ENCODE results near the gene APOF. TPM values are rescaled to one million over a fixed set of nuclear protein-coding genes. Genes with fewer than 3 reads are reported as not detected.

The APOF gene
- total and polyA plus RNA-seq, 9 of the 15 experiments (the other 6 are each of a cell fraction or from before 2014, with no cell fraction given) = 0.09 to 0.15 (median 0.12) TPM; not detected in 5

DNA sequence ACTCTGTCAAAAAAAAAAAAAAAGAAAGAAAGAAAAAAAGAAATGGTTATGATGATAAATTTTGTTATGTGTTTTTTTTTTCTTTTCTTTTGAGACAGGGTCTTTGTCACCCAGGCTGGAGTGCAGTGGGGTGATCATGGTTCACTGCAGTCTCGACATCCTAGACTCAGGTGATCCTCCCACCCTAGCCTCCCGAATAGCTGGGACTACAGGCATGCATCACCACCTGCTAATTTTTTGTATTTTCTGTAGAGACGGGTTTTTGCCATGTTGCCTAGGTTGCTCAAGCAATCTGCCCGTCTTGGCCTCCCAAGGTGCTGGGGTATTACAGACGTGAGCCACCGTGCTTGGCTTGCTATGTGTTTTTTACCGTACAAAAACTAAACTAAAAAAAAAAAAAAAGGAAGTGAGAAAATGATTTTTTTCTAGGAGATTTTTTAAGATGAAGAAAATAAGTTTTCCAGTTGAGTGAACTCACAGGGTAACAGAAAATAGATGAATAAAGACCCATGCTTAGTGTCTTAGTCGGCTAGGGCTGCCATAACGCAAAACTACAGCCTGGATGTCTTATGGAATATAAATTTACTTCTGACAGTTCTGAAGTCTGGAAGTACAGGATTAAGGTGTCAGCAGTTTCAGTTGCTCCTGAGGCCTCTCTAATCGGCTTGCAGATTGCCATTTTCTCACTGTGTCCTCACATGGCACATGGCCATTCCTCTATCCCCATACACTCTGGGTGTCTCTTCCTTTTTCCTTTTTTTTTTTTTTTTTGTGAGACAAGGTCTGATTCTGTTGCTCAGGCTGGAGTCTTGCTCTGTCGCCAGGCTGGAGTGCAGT is 13.2 kb upstream of the APOF start (continued):
- TF ChIP-seq ZC3H11A (IDR thresholded peaks at IDR 0.05; ENCODE audit: low read depth, low read length) (no peak), PHF8 (IDR thresholded peaks at IDR 0.05; ENCODE audit: borderline replicate concordance, low read length) (no peak), CREB1 (IDR thresholded peaks at IDR 0.05) (no peak), CREB1 (CRISPR knock-in tag; IDR thresholded peaks at IDR 0.05) (no peak), NR2F6 (CRISPR knock-in tag; IDR thresholded peaks at IDR 0.05) (no peak), NRF1 (conservative IDR thresholded peaks at IDR 0.05 in 1 of 2, IDR thresholded peaks at IDR 0.05 in 1 of 2) (no peak), HLTF (IDR thresholded peaks at IDR 0.05) (no peak), ZNF133 (CRISPR knock-in tag; IDR thresholded peaks at IDR 0.05) (no peak), ZNF197 (CRISPR knock-in tag; IDR thresholded peaks at IDR 0.05; ENCODE audit: low read depth) (no peak), ZNF146 (CRISPR knock-in tag; IDR thresholded peaks at IDR 0.05; ENCODE audit: unreplicated experiment) (no peak), COPS2 (conservative IDR thresholded peaks at IDR 0.05) (no peak), NFE2 (IDR thresholded peaks at IDR 0.05; ENCODE audit: low read depth) (no peak), LARP7 (IDR thresholded peaks at IDR 0.05) (no peak), TCF7 (IDR thresholded peaks at IDR 0.05; ENCODE audit: borderline replicate concordance) (no peak)
- TF ChIP-seq, protein P1, sequence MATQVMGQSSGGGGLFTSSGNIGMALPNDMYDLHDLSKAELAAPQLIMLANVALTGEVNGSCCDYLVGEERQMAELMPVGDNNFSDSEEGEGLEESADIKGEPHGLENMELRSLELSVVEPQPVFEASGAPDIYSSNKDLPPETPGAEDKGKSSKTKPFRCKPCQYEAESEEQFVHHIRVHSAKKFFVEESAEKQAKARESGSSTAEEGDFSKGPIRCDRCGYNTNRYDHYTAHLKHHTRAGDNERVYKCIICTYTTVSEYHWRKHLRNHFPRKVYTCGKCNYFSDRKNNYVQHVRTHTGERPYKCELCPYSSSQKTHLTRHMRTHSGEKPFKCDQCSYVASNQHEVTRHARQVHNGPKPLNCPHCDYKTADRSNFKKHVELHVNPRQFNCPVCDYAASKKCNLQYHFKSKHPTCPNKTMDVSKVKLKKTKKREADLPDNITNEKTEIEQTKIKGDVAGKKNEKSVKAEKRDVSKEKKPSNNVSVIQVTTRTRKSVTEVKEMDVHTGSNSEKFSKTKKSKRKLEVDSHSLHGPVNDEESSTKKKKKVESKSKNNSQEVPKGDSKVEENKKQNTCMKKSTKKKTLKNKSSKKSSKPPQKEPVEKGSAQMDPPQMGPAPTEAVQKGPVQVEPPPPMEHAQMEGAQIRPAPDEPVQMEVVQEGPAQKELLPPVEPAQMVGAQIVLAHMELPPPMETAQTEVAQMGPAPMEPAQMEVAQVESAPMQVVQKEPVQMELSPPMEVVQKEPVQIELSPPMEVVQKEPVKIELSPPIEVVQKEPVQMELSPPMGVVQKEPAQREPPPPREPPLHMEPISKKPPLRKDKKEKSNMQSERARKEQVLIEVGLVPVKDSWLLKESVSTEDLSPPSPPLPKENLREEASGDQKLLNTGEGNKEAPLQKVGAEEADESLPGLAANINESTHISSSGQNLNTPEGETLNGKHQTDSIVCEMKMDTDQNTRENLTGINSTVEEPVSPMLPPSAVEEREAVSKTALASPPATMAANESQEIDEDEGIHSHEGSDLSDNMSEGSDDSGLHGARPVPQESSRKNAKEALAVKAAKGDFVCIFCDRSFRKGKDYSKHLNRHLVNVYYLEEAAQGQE (IDR thresholded peaks at IDR 0.05; ENCODE audit: borderline replicate concordance) = no peak
- TF ChIP-seq, protein P1 (CRISPR knock-in tag; IDR thresholded peaks at IDR 0.05; ENCODE audit: low read depth) = no peak
- TF ChIP-seq, protein P2, sequence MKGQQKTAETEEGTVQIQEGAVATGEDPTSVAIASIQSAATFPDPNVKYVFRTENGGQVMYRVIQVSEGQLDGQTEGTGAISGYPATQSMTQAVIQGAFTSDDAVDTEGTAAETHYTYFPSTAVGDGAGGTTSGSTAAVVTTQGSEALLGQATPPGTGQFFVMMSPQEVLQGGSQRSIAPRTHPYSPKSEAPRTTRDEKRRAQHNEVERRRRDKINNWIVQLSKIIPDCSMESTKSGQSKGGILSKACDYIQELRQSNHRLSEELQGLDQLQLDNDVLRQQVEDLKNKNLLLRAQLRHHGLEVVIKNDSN (CRISPR knock-in tag; IDR thresholded peaks at IDR 0.05) = no peak
- TF ChIP-seq, protein P3, sequence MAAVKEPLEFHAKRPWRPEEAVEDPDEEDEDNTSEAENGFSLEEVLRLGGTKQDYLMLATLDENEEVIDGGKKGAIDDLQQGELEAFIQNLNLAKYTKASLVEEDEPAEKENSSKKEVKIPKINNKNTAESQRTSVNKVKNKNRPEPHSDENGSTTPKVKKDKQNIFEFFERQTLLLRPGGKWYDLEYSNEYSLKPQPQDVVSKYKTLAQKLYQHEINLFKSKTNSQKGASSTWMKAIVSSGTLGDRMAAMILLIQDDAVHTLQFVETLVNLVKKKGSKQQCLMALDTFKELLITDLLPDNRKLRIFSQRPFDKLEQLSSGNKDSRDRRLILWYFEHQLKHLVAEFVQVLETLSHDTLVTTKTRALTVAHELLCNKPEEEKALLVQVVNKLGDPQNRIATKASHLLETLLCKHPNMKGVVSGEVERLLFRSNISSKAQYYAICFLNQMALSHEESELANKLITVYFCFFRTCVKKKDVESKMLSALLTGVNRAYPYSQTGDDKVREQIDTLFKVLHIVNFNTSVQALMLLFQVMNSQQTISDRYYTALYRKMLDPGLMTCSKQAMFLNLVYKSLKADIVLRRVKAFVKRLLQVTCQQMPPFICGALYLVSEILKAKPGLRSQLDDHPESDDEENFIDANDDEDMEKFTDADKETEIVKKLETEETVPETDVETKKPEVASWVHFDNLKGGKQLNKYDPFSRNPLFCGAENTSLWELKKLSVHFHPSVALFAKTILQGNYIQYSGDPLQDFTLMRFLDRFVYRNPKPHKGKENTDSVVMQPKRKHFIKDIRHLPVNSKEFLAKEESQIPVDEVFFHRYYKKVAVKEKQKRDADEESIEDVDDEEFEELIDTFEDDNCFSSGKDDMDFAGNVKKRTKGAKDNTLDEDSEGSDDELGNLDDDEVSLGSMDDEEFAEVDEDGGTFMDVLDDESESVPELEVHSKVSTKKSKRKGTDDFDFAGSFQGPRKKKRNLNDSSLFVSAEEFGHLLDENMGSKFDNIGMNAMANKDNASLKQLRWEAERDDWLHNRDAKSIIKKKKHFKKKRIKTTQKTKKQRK (IDR thresholded peaks at IDR 0.05; ENCODE audit: borderline replicate concordance, low read depth, low read length) = no peak

Measured in K562 (cell line).